ENCODE measurements around the gene TMEM150B. TPM values are rescaled to one million over a fixed set of nuclear protein-coding genes. Genes with fewer than 3 reads are reported as not detected.
A peak's percentile ranks its signal among the peaks of the same experiment; 100 is the strongest.

Gene TMEM150B, protein sequence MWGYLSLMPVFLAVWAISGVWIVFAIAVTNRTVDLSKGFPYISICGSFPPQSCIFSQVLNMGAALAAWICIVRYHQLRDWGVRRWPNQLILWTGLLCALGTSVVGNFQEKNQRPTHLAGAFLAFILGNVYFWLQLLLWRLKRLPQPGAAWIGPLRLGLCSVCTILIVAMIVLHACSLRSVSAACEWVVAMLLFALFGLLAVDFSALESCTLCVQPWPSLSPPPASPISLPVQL
- polyA plus RNA-seq (2013, experiment 1 of 2) = not detected
- polyA plus RNA-seq (2013, experiment 2 of 2) = not detected

DNA sequence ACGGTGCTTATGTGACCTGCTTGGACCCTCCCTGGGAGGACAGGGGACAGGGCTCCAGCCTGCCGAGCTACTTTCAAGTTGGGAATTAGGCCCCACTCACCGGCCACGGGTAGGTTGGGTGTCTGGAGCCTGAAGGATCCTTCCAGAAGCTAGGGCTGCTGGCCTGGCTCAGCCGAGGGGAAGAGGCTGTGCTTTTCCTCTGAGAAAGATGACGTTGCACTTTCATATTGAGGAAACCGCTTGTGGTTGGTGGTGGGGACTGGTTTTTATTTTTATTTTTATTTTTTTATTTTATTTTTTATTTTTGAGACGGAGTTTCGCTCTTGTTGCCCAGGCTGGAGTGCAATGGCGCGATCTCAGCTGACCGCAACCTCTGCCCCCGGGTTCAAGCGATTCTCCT, at the start of gene TMEM150B:
Gene TMEM150B (minus strand): TSS at position 170 of the 400 bp plus-strand sequence. CDS start 4,305 bp downstream, outside the sequence.
- Histone ChIP-seq H2BK12ac (ENCODE audit: low read length in 2 of 2) (no peak within 1 kb of the TSS), H3K14ac (ENCODE audit: low read length in 2 of 2) (no peak within 1 kb of the TSS), H3K27ac (ENCODE audit: low read length, poor library complexity, severe bottlenecking) (no peak within 1 kb of the TSS), H3K9me3 (ENCODE audit: control insufficient read depth, low read length) (no peaks in the 10 kb centered on the region), H2BK120ac (ENCODE audit: low read depth, low read length) (no peak within 1 kb of the TSS), H3K4me3 (ENCODE audit: insufficient read depth in 1 of 2, low read depth in 1 of 2, low read length in 2 of 2) (peak within 1 kb of the TSS in 1 of 2 experiments; percentile 20), H4K8ac (ENCODE audit: low read length) (no peak within 1 kb of the TSS), H3K9ac (ENCODE audit: low read length) (no peak within 1 kb of the TSS), H4K91ac (ENCODE audit: low read length) (no peak within 1 kb of the TSS), H3K4me2 (ENCODE audit: low read length, poor library complexity, severe bottlenecking) (no peak within 1 kb of the TSS), H3K18ac (ENCODE audit: low read depth in 1 of 2, low read length in 2 of 2) (no peak within 1 kb of the TSS), H3K27me3 (ENCODE audit: control insufficient read depth in 1 of 2, insufficient read depth in 1 of 2, low read length in 2 of 2) (peaks cover 8 to 27% of the 10 kb centered on the region in 2 experiments), H2BK15ac (ENCODE audit: low read depth, poor library complexity, severe bottlenecking) (peak within 1 kb of the TSS; percentile 92), H3K79me1 (replicated peaks; ENCODE audit: low read length, poor library complexity, severe bottlenecking) (no peaks in the 10 kb centered on the region), H2BK5ac (ENCODE audit: low read depth, low read length, poor library complexity, severe bottlenecking) (no peak within 1 kb of the TSS), H3K36me3 (ENCODE audit: control insufficient read depth in 1 of 2, insufficient read depth in 2 of 2, low read depth in 1 of 2, low read length in 2 of 2) (no peaks in the 10 kb centered on the region), H3K4ac (ENCODE audit: low read depth in 1 of 2, low read length in 2 of 2) (no peak within 1 kb of the TSS), H2AFZ (ENCODE audit: low read depth, low read length) (no peak within 1 kb of the TSS), H3K4me1 (ENCODE audit: control insufficient read depth, insufficient read depth, low read depth, low read length) (peaks cover 4% of the 10 kb centered on the region), H2AK5ac (ENCODE audit: low read length, severe bottlenecking) (no peak within 1 kb of the TSS), H3K23ac (ENCODE audit: low read length in 2 of 2) (no peak within 1 kb of the TSS)
- DNase-seq = no peak
- 94% methylated on average over 11 of the region's 14 CpGs for WGBS

DNA sequence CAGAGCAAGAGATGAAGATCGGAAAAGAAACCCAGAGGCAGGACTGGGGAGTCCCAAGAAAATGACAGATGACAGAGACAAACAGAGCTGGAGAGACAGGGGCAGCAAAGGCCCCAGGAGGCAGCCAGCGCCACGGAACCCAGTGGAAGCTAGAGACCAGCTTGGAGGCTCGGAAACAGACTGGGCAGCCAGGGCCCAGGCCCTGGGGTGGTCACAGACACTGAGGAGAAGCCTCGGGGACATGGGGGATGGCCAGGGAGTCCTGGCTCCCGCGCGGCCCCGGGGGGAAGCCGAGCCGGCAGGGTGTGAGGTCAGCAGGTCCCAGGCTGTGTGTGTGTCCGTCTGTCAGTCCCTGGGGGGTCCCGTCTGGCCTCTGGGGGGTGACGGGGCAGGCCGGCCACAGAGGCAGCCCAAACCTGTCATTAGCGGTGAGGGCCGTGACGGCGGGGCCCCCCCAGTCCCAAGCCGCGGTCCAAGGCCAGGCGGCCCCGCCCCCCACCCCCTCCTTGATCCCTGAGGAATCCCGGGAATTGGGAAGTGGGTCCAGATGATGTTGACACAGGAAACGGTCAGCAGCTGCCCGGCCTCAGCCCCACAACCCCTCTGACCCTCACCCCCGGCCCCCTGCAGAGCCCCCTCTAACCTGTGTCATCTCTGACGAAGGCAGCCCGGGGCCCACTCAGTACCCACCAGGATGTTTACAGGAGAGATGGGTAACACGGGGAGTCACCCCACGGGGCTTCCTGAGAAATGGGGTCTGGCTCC, 49.0 kb upstream of the TMEM150B start:
- H3K4ac ChIP-seq (ENCODE audit: low read depth in 1 of 2, low read length in 2 of 2) = peak overlapping the region; percentile 28 to 66
- WGBS = 6% methylated on average over 24 of the region's 31 CpGs
- peak overlapping the region; percentile 22 for H4K91ac ChIP-seq (ENCODE audit: low read length)
- peak overlapping the region; percentile 87 for H2AK5ac ChIP-seq (ENCODE audit: low read length, severe bottlenecking)
- H3K4me2 ChIP-seq (ENCODE audit: low read length, poor library complexity, severe bottlenecking) = peak overlapping the region; percentile 20
- H2BK12ac ChIP-seq (ENCODE audit: low read length in 2 of 2) = peak overlapping the region in 1 of 2 experiments; percentile 64
- peak overlapping the region; percentile 78 for H4K8ac ChIP-seq (ENCODE audit: low read length)
- DNase-seq = peak; percentile 61
- H3K14ac ChIP-seq (ENCODE audit: low read length in 2 of 2) = peak overlapping the region in 1 of 2 experiments; percentile 76
- H3K4me1 ChIP-seq (ENCODE audit: control insufficient read depth, insufficient read depth, low read depth, low read length) = peaks cover 61% of the 10 kb centered on the region
- peaks cover 0 to 28% of the 10 kb centered on the region in 2 experiments for H3K27me3 ChIP-seq (ENCODE audit: control insufficient read depth in 1 of 2, insufficient read depth in 1 of 2, low read length in 2 of 2)
- peak overlapping the region; percentile 69 for H2BK120ac ChIP-seq (ENCODE audit: low read depth, low read length)
- no peaks in the 10 kb centered on the region for H3K36me3 ChIP-seq (ENCODE audit: control insufficient read depth in 1 of 2, insufficient read depth in 2 of 2, low read depth in 1 of 2, low read length in 2 of 2)
- H2BK15ac ChIP-seq (ENCODE audit: low read depth, poor library complexity, severe bottlenecking) = peak overlapping the region; percentile 30
- peak overlapping the region; percentile 59 for H2AFZ ChIP-seq (ENCODE audit: low read depth, low read length)
- H3K9ac ChIP-seq (ENCODE audit: low read length) = no peak overlapping the region
- H3K23ac ChIP-seq (ENCODE audit: low read length in 2 of 2) = no peak overlapping the region
- H3K9me3 ChIP-seq (ENCODE audit: control insufficient read depth, low read length) = no peaks in the 10 kb centered on the region
- H2BK5ac ChIP-seq (ENCODE audit: low read depth, low read length, poor library complexity, severe bottlenecking) = peak overlapping the region; percentile 92
- H3K18ac ChIP-seq (ENCODE audit: low read depth in 1 of 2, low read length in 2 of 2) = peak overlapping the region; percentile 68 to 72
- H3K27ac ChIP-seq (ENCODE audit: low read length, poor library complexity, severe bottlenecking) = peak overlapping the region; percentile 93
- no peaks in the 10 kb centered on the region for H3K79me1 ChIP-seq (replicated peaks; ENCODE audit: low read length, poor library complexity, severe bottlenecking)
- H3K4me3 ChIP-seq (ENCODE audit: insufficient read depth in 1 of 2, low read depth in 1 of 2, low read length in 2 of 2) = no peak overlapping the region

DNA sequence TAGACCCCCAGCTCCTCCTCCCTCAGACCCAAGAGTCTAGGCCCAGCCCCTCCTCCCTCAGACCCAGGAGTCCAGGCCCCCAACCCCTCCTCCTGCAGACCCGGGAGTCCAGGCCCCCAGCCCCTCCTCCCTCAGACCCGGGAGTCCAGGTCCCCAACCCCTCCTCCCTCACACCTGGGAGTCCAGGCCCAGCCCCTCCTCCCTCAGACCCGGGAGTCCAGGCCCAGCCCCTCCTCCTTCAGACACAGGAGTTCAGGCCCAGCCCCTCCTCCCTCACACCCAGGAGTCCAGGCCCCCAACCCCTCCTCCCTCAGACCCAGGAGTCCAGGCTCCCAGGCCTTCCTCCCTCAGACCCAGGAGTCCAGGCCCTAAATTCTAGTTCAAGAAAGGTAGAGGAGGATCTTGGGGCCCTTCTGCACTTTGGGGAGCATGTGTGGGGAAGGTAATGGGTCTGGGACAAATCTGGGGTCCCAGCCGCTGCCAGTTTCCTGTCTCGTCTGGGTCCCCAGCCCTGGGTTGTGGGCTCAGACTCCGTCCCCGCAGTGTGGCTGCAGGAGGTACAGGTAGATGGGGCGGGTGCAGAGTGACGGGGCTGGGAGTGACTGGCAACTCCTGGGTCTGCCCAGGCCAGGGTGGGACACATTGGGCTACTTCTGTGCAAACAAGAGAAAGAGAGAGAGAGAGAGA, 48.3 kb upstream of the TMEM150B start:
- Histone ChIP-seq H2BK5ac (ENCODE audit: low read depth, low read length, poor library complexity, severe bottlenecking) (peak overlapping the region; percentile 92), H3K4me3 (ENCODE audit: insufficient read depth in 1 of 2, low read depth in 1 of 2, low read length in 2 of 2) (no peak overlapping the region), H4K8ac (ENCODE audit: low read length) (peak overlapping the region; percentile 78), H3K9ac (ENCODE audit: low read length) (no peak overlapping the region), H2BK120ac (ENCODE audit: low read depth, low read length) (peak overlapping the region; percentile 69), H3K4me2 (ENCODE audit: low read length, poor library complexity, severe bottlenecking) (no peak overlapping the region), H3K4ac (ENCODE audit: low read depth in 1 of 2, low read length in 2 of 2) (peak overlapping the region; percentile 28 to 63), H4K91ac (ENCODE audit: low read length) (peak overlapping the region; percentile 1), H3K18ac (ENCODE audit: low read depth in 1 of 2, low read length in 2 of 2) (peak overlapping the region; percentile 72 to 85), H3K23ac (ENCODE audit: low read length in 2 of 2) (no peak overlapping the region), H3K9me3 (ENCODE audit: control insufficient read depth, low read length) (no peaks in the 10 kb centered on the region), H3K4me1 (ENCODE audit: control insufficient read depth, insufficient read depth, low read depth, low read length) (peaks cover 65% of the 10 kb centered on the region), H3K27me3 (ENCODE audit: control insufficient read depth in 1 of 2, insufficient read depth in 1 of 2, low read length in 2 of 2) (peaks cover 0 to 22% of the 10 kb centered on the region in 2 experiments), H3K36me3 (ENCODE audit: control insufficient read depth in 1 of 2, insufficient read depth in 2 of 2, low read depth in 1 of 2, low read length in 2 of 2) (peaks cover 0 to 2% of the 10 kb centered on the region in 2 experiments), H2BK15ac (ENCODE audit: low read depth, poor library complexity, severe bottlenecking) (no peak overlapping the region), H3K14ac (ENCODE audit: low read length in 2 of 2) (no peak overlapping the region), H2AFZ (ENCODE audit: low read depth, low read length) (no peak overlapping the region), H3K79me1 (replicated peaks; ENCODE audit: low read length, poor library complexity, severe bottlenecking) (no peaks in the 10 kb centered on the region), H3K27ac (ENCODE audit: low read length, poor library complexity, severe bottlenecking) (peak overlapping the region; percentile 93), H2AK5ac (ENCODE audit: low read length, severe bottlenecking) (peak overlapping the region; percentile 87), H2BK12ac (ENCODE audit: low read length in 2 of 2) (peak overlapping the region in 1 of 2 experiments; percentile 85)
- DNase-seq = no peak
- 60% methylated on average over 8 of the region's 9 CpGs for WGBS
